ENCODE results near the gene TRPC3.
A peak's percentile ranks its signal among the peaks of the same experiment; 100 is the strongest.

Gene TRPC3

DNA sequence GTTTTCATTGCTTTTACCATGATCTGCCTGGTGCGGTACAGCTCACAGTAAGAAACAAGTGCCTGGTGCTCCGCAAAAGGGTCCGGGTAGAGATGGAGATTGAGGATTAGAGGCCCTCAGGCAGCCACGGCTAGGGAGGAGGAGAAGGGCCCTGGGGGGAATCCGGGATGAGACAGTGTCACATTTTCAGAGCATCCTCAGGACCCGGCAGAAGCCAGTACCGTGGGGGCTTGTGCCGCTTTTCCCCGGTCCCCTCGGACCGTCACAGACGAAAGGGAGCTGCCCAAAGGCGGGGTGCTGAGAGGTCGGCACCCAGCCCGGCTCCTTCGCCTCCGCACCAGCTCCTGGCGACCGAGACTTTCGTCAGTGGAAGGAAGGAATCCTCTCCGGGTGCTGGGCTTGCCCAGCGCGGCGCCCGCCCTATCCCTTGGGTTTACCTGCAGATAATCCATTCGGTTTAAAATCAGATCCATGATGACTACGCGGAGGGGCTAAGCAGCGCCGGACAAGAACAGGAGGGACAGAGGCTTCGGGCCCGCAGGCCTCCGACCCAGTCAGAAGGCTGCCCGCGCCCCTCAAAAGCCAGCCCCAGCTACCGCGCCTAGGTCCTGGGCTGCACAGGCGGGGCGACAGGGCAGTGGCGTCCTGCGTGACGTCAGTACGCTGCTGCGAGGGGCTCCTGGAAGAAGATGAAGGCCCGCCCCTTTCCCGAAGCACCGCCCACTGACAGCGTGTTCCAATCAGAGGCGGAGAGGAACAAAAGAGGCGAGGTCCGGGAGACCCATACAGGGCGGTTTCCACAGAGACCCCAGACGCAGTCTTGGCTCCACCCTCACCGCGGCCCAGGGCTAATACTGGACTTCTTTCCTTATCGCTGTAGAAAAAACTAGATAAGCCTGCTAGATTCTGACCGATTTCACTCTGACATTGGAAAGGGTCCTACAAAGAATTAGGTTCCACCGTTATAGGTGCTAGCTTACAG is 81.7 kb downstream of the TRPC3 start, which contains the start of gene BBS7:
Gene BBS7 (minus strand): TSS at position 634 of the 982 bp plus-strand sequence. CDS start 161 bp downstream, at position 473.
- peak; percentile 98 for DNase-seq

GRCh38 chr4:121863799-121864198 is 88.1 kb downstream of the TRPC3 start:
- no peak for DNase-seq

DNA sequence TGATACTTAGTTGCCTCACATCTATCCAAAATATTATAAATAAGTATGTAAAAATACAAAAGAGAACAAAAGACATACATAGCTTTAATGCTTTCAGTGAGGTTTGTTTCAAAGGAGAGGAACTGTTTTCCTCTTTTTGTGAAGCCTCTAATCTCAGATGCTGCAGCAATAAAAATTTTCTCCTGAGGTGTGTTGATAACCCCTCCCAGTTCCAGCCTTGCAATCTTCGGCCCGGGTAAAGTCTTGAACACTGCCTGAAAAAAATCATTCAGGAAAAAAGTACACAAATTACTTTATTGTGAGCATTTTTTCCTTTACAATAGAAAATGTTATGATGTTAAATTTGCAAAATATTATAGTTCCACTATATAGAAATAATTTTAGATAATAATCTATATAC is 90.4 kb downstream of the TRPC3 start:
- DNase-seq, result no peak

DNA sequence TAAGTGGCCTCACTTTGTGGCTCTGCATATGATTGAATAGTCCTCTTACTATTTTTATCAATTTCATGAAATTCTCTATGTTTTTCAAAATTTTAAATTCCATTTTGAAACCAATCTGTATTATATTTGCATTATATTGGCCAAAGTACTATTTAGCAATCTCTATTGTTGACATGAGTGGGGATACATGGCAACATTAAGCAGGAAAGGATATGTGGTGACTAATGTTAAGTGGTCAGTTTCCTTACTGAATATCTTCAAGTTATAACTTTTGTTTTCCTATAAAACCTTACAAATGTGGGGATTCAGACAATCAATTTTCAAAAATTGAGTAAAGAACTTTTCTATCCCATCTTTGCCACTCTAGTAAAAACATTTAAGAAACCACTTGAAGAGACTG is 91.7 kb downstream of the TRPC3 start:
- DNase-seq, result no peak

DNA sequence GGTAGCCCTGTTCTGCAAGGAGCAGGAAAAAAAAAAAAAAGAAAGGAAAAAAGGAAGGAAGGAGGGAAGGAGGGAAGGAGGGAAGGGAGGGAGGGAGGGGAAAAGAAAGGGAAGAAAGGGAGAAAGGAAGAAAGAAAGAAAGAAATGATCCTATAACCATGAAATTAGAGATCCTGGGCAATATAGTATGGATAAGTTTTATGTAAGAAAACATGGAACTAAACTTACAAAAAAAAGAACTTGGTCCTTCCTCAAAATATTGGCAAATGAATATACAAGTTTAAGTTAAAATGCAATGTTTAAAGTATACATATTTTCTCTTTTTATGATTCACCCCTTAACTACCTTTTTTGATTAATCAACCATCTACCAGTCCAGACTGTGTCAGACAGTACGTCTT is 100.5 kb downstream of the TRPC3 start:
- DNase-seq, result no peak

GRCh38 chr4:121846662-121847061 is 105.2 kb downstream of the TRPC3 start:
- DNase-seq, result no peak

- no peak for DNase-seq
Measured at GRCh38 chr4:121842862-121843261, 109.0 kb downstream of the TRPC3 start.

- no peak for DNase-seq
Measured at GRCh38 chr4:121838136-121838535, 113.7 kb downstream of the TRPC3 start.

GRCh38 chr4:121829511-121829910 is 122.3 kb downstream of the TRPC3 start:
- no peak for DNase-seq
